GM10266 (cell line): ENCODE measurements around the gene ELMO3.

Experiments
- DNase-seq: peaks from one replicate; pipeline ENCODE4 v3.0.0; 2012; ENCODE audit errors: extremely low spot score
- CTCF ChIP-seq: IDR thresholded peaks from 2 replicates; pipeline ENCODE4 v1.5.1; 2012; ENCODE audit warnings: mild to moderate bottlenecking, low read depth; ENCODE audit not compliant: control insufficient read depth, insufficient read depth; ENCODE audit errors: missing control alignments

The ELMO3 gene

DNA sequence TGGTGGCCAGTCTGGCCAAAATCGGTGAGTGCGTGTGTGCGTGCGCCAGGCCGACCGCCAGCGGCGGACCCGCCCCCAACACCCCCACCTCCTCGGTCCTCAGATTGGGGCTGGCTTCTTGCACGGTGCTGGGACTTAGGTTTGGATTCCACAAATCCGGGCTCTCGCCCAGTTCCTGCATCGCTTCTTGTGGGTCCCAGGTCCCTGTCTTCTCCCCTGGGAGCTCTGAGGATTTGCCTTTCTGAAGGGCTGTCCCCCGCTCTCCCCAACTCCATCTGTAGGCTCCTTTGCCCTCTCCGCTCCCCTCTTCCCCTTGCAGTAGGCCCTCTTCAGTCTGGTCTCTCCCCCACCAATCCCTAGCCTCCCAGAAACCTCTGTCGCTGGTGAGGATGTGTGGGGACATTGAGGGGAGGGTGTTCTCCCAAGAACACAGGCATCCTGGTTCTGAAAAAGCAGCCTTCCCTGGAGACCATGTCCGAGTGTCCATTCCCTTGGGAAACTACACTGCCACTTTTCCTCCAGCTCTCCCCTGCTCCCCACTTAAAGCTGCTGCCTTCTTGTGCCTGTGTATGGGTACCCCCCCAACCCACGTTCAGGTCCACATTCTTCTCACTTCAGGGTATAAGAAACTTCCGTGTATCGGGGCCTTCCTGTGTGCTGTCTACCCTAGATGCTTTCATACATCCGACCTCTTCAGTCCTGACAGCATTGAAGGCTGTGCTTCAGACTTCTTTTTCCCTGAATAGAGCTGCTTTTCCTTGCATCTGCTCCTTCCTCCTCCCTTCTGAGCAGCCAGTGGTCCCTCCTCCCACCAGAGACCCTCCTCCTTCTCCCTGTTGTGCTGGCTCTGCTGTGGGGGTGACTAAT lies 50.5 kb downstream of the ELMO3 start:
- DNase-seq, result no peak
- TF ChIP-seq CTCF, result no peak

DNA sequence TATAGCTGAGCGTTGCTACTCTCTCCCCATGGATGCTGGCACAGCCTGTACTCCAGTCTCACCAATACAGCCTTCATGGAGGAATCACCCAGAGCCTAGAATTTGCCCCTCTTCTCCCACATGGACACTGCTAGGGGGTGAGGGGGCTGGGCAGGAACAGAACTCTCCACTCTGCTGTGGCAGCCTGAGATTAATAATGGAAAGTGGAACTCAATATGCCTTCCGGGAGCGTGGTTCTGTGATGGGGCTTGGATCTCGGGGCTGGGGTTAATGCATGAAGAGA lies 51.1 kb downstream of the ELMO3 start:
- no peak for TF ChIP-seq CTCF
- no peak for DNase-seq

DNA sequence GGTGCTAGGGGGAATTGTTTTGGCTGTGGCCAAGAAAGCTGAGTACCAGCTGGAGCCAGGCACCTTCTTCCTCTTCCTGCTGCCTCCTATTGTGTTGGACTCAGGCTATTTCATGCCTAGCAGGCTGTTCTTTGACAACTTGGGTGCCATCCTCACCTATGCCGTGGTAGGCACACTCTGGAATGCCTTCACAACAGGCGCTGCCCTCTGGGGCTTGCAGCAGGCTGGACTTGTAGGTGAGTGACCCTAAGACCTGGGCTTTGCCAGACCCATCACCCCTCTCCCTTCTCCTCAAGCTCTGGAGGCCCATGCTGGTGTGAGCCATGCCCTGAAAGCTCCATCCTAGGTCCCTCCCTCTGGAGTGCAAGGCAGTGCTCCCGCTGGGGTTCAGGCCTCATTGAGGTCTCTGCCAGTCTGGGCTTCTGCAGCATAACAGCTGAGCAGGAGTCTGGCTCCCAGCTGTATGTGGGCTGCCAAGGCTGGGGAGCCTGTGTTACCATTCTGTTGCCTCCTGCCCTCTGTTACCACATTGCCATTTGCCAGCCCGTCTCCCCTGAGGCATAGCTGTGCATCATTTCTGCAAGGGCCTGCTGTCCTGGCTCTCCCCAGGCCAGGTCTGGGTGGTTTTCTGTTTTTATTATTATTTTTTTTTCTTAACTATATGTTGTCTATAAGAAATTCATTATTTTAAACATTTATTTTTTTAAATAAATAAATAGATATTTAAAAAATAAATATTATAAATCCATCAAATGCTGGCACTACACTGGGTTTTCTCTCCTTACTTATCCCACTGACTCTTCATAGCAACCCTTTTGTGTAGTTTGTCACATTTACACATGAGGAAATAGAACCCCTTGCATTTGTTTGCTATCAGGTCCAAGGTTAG lies 53.9 kb downstream of the ELMO3 start:
- TF ChIP-seq CTCF, result no peak
- no peak for DNase-seq
